SK-N-MC (cell line): ENCODE results near the gene CDC34.

Source experiments
- EZH2 ChIP-seq: fragments of 200-600 bp; sonication (generic); IDR thresholded peaks from one replicate; pipeline ENCODE4 v1.6.1; 2017; ENCODE audit warnings: antibody characterized with exemption
- POLR2AphosphoS5 ChIP-seq: IDR thresholded peaks from 2 replicates; pipeline ENCODE4 v1.6.1; 2012; ENCODE audit warnings: mild to moderate bottlenecking, low read depth, low read length, borderline replicate concordance

- no peak for TF ChIP-seq EZH2
- TF ChIP-seq POLR2AphosphoS5, result no peak
Measured at GRCh38 chr19:579111-579841, 47.7 kb downstream of the CDC34 start.
